Neural progenitor cell (in vitro differentiated cells): ENCODE results near the gene RGS7.

Source experiments
- EZH2 ChIP-seq: fragments of 200-600 bp; sonication (generic); IDR thresholded peaks from 2 replicates; pipeline ENCODE4 v1.6.1; 2017; ENCODE audit warnings: antibody characterized with exemption, mild to moderate bottlenecking, moderate library complexity
- EZH2phosphoT487 ChIP-seq: fragments of 200-600 bp; sonication (generic); IDR thresholded peaks from 2 replicates; pipeline ENCODE4 v1.6.1; 2017; ENCODE audit warnings: antibody characterized with exemption
- TF ChIP-seq, protein P1 (sequence below): fragments of 200-600 bp; sonication (generic); IDR thresholded peaks from 2 replicates; pipeline ENCODE4 v1.5.1; 2017; ENCODE audit warnings: antibody characterized with exemption, mild to moderate bottlenecking

GRCh38 chr1:241101622-241102021 lies 255.4 kb downstream of the RGS7 start:
- no peak for TF ChIP-seq EZH2
- TF ChIP-seq, protein P1, sequence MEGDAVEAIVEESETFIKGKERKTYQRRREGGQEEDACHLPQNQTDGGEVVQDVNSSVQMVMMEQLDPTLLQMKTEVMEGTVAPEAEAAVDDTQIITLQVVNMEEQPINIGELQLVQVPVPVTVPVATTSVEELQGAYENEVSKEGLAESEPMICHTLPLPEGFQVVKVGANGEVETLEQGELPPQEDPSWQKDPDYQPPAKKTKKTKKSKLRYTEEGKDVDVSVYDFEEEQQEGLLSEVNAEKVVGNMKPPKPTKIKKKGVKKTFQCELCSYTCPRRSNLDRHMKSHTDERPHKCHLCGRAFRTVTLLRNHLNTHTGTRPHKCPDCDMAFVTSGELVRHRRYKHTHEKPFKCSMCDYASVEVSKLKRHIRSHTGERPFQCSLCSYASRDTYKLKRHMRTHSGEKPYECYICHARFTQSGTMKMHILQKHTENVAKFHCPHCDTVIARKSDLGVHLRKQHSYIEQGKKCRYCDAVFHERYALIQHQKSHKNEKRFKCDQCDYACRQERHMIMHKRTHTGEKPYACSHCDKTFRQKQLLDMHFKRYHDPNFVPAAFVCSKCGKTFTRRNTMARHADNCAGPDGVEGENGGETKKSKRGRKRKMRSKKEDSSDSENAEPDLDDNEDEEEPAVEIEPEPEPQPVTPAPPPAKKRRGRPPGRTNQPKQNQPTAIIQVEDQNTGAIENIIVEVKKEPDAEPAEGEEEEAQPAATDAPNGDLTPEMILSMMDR = no peak
- TF ChIP-seq EZH2phosphoT487 = peak; percentile 68
